K562 treated with DMSO at 1 percent for 48 hours (cell line): ENCODE measurements around the gene SYAP1. TPM values are rescaled to one million over a fixed set of nuclear protein-coding genes. Genes with fewer than 3 reads are reported as not detected.

ENCODE experiments used
- total RNA-seq: library from RNA; unstranded; fragments of 300-600 nt; gene quantifications from 2 replicates; pipeline ENCODE4 v1.2.3, GENCODE V29; 2022; ENCODE audit warnings: low replicate concordance; ENCODE audit errors: extremely low read depth

Gene SYAP1
- not detected in 2 replicates for total RNA-seq

GRCh38 chrX:16719334-16720084 lies at the start of gene SYAP1:
Gene SYAP1, plus strand, starts transcription at chrX:16719612. Its CDS starts 113 bp downstream, at chrX:16719725.

GRCh38 chrX:16712548-16713155 lies 6.8 kb upstream of the SYAP1 start, which contains the start of gene CTPS2:
Gene CTPS2, minus strand, starts transcription at chrX:16712669. Its CDS starts 9,767 bp downstream, at chrX:16702902.

GRCh38 chrX:16786139-16786790 lies 66.9 kb downstream of the SYAP1 start, which contains the start of gene TXLNG:
Gene TXLNG, plus strand, starts transcription at chrX:16786466. Its CDS starts 22 bp downstream, at chrX:16786488.

Other genes with a start within 250 kb of the SYAP1 start
- gene S100G, start 69.5 kb upstream of the SYAP1 start, total RNA-seq: not detected in 2 replicates
- gene CTPS2, start 6.9 kb upstream of the SYAP1 start, total RNA-seq: not detected in 2 replicates
- not detected in 2 replicates for gene TXLNG, start 66.9 kb downstream of the SYAP1 start, total RNA-seq
- not detected in 2 replicates for gene RBBP7, start 150.8 kb downstream of the SYAP1 start, total RNA-seq
- not detected in 2 replicates for gene REPS2, start 227.0 kb downstream of the SYAP1 start, total RNA-seq